Skeletal muscle cell (primary cell): ENCODE results near the gene TIGAR.

ENCODE experiments used
- DNase-seq: peaks from one replicate; pipeline ENCODE4 v3.0.0-alpha.2; 2010; ENCODE audit warnings: low read depth
- H3K4me3 ChIP-seq: 2 replicates; pipeline ENCODE4 v1.5.1; 2011; ENCODE audit warnings: low read depth, mild to moderate bottlenecking, control low read depth, low read length, moderate library complexity

The TIGAR gene, protein sequence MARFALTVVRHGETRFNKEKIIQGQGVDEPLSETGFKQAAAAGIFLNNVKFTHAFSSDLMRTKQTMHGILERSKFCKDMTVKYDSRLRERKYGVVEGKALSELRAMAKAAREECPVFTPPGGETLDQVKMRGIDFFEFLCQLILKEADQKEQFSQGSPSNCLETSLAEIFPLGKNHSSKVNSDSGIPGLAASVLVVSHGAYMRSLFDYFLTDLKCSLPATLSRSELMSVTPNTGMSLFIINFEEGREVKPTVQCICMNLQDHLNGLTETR

DNA sequence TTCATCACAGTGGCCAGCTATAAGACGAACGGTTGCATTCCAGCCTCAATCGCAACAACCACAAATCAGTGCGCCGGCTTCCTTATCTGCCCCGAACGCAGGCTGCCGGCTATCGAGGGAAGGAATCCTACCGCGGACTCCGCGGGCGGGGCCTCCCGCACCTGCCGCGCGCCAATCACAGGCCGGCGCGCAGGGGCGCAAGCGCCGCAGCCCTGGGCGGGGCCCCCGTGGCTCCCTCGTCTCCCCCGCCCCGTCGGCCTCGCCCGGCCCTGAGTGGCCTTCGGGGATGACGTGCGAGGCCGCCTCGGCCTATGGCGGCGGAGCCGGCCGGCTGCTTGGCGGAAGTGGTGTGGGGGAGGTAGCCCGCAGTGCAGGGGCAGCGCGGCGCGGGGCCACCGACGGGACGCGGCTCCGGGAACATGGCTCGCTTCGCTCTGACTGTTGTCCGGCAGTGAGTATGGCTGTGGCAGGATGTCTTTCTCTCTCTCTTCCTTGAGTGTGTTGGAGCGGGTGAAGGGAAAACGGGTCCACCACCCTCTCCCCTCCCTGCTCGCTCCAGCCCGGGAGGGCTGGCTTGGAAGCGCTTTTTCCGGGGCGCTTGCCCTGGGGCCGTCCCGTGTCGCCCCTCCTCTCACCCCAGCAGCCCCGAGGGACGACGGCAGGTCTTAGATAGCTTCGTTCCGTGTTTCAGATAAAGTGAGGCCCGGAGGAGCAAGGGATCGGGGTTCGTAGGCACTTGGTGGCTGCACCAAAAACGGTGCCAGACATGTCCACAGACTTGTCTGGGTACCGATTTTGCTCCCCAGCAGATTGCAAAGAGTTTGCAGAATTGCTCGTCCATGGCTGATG lies at the start of gene TIGAR:
Gene TIGAR (plus strand): TSS at position 361 of the 849 bp plus-strand sequence. CDS start 59 bp downstream, at position 420.
- H3K4me3 ChIP-seq, result peak within 1 kb of the TSS; percentile 97
- peak; percentile 78 for DNase-seq

DNA sequence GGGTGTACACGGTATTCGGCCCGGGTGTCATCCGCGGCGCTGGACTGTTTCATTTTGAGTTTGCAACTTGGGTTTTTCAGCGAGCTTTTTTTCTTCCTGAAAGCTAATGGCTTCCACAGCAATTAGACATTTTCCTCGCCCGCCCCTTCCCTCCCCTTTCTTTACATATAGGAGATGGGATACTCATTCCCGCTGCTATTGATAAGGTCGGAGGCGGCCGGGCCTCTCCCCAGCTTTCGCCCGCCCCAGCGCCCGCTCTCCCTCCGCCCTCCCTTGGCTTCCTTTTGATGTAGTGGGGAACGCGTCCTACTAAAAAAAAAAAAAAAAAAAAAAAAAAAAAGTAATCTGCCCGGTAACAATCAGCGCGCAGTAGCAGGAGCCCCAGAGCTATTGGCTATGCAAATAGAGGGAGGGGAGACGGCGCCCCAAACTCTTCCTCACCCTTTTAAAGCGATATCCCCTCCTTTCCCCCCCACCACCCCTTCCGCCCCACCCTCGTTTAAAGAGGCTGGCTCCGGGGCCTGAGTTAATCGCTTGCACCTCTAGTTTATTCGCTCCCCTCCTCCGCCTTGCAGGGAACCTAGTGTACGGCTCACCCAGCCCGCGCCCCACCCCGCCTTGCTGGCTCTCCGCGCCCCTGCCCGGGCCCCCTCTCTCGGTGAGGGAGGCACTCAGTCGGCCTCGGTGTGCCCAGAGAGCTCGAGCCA lies 49.1 kb upstream of the TIGAR start:
- H3K4me3 ChIP-seq, result peak overlapping the region; percentile 100
- peak; percentile 67 for DNase-seq

DNA sequence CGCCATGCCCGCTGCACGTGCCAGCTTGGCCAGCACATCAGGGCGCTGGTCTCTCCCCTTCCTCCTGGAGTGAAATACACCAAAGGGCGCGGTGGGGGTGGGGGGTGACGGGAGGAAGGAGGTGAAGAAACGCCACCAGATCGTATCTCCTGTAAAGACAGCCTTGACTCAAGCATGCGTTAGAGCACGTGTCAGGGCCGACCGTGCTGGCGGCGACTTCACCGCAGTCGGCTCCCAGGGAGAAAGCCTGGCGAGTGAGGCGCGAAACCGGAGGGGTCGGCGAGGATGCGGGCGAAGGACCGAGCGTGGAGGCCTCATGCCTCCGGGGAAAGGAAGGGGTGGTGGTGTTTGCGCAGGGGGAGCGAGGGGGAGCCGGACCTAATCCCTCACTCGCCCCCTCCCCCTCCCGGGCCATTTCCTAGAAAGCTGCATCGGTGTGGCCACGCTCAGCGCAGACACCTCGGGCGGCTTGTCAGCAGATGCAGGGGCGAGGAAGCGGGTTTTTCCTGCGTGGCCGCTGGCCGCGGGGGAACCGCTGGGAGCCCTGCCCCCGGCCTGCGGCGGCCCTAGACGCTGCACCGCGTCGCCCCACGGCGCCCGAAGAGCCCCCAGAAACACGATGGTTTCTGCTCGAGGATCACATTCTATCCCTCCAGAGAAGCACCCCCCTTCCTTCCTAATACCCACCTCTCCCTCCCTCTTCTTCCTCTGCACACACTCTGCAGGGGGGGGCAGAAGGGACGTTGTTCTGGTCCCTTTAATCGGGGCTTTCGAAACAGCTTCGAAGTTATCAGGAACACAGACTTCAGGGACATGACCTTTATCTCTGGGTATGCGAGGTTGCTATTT lies 48.4 kb upstream of the TIGAR start:
- peak overlapping the region; percentile 100 for H3K4me3 ChIP-seq
- DNase-seq, result no peak

DNA sequence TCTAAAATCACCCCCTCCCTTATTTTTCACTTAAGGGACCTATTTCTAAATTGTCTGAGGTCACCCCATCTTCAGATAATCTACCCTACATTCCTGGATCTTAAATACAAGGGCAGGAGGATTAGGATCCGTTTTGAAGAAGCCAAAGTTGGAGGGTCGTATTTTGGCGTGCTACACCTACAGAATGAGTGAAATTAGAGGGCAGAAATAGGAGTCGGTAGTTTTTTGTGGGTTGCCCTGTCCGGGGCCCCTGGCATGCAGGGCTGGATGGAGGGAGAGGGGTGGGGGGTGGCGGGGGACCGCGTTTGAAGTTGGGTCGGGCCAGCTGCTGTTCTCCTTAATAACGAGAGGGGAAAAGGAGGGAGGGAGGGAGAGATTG lies 47.8 kb upstream of the TIGAR start:
- no peak for DNase-seq
- H3K4me3 ChIP-seq, result peak overlapping the region; percentile 100

DNA sequence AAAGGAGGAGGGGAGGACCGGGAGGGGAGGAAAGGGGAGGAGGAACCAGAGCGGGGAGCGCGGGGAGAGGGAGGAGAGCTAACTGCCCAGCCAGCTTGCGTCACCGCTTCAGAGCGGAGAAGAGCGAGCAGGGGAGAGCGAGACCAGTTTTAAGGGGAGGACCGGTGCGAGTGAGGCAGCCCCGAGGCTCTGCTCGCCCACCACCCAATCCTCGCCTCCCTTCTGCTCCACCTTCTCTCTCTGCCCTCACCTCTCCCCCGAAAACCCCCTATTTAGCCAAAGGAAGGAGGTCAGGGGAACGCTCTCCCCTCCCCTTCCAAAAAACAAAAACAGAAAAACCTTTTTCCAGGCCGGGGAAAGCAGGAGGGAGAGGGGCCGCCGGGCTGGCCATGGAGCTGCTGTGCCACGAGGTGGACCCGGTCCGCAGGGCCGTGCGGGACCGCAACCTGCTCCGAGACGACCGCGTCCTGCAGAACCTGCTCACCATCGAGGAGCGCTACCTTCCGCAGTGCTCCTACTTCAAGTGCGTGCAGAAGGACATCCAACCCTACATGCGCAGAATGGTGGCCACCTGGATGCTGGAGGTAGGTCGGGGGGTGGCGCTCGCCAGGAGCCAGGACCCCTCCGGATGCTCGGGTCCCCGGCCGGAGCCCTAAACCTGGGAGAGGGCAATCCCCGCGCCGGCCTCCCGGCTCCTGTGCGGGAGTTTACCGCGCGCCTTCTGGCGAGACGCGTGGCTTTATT lies 47.2 kb upstream of the TIGAR start, which contains the start of gene CCND2:
Gene CCND2 (plus strand): TSS at position 111 of the 744 bp plus-strand sequence. CDS start 279 bp downstream, at position 390.
- peak; percentile 87 for DNase-seq
- peak within 1 kb of the TSS; percentile 100 for H3K4me3 ChIP-seq

DNA sequence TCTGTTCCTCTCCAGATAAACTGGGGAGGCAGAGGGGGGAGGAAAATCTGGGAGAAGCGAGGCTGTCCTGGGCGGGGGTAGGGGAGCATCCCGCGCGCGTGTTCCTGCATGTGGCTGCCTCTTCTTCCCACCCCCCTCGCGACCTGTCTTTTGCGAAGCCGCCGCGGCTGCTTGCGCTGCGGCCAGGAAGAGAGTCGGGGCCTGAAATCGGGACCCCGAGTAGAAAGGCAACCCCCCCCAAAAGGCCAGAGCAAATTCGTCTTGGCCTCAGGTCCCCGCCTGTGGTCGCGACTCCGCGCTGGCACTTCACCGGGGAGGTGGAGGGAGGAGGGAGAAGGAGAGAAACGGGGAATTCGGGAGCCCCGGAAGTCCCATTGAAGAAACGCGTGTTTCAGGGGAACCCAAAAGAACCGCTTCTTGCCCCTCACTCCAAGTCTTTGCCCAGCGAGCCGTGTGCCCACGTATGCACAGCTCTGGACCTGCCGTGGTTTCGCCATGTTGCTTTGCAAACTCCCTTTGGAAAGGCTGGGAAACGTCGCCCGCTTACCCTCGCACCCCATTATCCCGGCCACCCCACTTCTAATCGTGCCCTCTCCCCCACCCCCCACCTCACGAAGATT lies 46.5 kb upstream of the TIGAR start:
- no peak for DNase-seq
- H3K4me3 ChIP-seq, result peak overlapping the region; percentile 100

DNA sequence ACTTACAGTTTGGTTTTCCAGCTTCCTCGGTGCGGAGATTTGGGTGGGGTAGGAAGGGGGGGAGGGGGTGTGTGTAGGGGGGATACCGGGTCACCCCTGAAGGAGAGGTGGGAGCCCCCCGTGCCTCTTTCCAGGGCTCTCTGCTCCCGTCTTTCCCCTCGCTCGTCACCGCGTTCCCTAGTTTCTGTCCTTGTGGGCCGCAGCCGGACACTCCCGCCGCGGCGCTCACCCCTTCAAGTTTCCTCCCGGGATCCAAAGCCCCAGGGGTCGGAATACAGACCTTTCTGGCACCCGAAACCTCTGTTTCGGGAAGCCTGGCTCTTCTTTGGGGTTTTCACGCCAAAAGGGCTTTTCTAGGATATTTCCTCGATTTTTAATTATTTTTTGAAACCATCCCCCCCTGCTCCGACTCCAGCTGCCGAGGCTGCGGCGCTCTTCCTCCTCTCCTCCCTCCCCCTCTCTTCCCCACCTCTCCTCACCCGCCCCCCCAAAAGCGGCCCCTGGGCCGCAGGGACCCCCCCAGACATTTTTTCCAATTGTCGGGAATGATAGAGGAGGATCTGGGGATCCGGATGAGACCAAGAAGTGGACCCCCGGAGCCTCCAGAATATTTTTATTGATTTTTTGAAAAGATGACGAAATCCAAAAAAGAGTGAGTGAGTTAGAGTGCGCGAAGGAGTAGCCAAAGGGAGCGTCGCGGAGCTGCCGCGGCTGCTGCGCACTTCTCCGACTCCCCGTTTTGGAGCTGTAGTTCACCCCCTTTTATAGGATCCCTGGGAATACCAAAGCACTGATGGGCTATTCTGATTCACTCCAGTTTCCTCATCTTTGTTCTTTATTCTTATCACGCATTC lies 45.8 kb upstream of the TIGAR start:
- no peak for DNase-seq
- peak overlapping the region; percentile 100 for H3K4me3 ChIP-seq

DNA sequence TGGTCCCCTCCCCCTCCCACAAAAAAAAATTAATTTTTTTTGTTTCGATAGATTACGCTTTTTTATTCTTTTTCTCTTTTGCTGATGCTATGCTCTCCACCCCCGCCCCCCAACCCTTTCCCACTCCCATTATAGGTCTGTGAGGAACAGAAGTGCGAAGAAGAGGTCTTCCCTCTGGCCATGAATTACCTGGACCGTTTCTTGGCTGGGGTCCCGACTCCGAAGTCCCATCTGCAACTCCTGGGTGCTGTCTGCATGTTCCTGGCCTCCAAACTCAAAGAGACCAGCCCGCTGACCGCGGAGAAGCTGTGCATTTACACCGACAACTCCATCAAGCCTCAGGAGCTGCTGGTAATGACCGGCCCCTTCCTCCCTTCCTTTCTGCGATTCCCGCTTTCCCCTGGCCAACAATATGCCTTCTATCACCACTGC lies 45.1 kb upstream of the TIGAR start:
- DNase-seq, result no peak
- peak overlapping the region; percentile 100 for H3K4me3 ChIP-seq

DNA sequence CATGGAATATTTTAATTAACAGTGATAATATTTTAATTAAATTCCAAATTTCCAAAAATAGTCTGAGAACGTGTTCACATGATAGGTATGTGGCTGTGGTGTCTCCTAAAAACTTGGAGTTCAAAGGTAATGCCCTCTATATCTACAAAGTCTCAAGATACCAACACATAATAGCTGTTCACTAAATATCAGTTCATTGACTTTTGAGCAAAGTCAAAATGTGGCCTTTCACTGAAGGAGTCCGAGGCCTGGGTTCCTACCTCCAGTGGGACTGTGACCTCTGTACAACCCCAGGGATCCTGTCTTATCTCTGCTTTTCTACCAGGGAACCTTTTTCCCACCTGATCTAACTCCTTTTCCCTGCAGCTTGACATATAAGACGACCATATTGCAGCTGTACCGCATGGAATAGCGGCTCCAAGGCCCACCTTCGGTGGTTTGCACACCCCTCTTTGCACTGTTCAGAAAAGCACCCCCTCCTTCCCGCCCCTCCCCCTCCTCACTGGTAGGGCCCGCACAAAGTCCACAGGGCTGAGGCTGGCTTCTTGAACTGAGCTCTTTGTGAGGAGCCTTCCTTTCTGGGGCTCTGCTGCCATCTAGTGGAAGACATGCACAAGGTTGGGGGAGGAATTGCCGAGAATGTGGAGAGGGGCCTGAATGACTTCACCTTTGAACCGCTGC lies 44.3 kb upstream of the TIGAR start:
- H3K4me3 ChIP-seq, result peak overlapping the region; percentile 100
- peak; percentile 76 for DNase-seq

DNA sequence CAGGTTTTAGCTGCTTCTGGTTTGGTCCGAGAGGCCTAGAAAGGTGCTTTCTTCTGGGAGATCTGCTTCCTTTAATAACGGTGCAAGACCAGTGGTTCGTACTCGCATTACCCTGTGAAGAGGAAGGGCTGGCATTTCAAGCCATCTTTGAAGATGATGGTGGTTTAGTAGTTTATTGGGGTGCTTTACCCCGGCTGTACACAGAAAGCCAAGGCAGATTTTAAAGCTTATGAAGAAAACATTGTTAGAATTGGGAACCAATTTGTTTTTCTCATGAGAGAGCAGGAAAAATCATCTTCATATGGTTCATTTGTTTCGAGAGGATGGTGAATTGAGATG lies 43.8 kb upstream of the TIGAR start:
- no peak for DNase-seq
- H3K4me3 ChIP-seq, result peak overlapping the region; percentile 16

DNA sequence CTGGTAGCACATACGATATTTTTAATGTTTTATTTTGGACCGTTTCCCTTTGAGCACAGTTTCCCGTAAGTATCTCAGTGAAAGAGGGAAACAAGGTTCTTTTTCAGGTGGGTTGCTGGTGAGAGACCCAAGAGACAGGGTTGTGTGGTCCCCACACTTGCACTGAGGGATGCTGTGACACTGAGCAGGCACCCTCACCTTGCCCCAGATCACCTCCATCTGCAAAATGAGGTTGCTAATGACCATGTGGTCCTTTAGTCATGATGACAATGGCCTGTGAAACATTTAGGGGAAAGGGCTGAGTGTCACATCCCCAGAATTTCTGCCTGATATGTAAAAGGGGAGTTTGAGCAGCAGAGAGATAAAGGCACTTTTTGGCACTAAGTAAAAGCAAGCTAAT lies 43.2 kb upstream of the TIGAR start:
- DNase-seq, result no peak
- H3K4me3 ChIP-seq, result no peak overlapping the region

DNA sequence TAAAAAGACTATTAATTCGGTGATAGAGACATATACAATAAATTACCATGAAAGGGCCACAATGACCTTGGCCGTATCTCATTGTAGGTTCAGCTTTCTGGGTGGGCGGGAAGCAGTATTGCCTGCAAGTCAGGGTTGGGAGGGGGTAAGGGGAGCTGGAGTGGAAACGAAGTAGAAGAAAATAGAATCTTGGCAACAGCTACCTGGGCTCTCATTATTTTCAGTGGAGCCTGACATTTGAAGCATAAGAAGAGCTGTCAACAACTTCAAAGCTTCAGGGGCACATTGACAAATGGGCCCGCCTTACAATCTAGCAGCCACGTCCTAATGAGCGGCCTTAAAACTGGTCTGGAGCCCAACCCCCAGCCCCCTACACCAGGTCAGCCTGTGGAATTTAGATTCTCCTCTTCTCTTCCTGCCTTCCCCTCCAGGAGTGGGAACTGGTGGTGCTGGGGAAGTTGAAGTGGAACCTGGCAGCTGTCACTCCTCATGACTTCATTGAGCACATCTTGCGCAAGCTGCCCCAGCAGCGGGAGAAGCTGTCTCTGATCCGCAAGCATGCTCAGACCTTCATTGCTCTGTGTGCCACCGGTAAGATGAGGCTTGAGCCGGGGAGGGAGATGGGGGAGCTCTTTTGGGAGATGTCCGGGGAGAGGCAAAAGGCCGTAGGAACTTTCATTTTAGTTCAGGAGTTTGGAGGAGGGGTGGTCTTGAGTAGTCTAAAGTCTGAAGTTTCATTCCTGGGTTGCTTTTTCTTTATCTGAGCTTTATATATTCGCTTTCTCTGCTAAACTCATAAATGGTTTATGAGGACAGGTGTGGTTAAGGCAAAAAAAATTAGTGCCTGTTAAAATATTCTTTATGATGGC lies 42.5 kb upstream of the TIGAR start:
- DNase-seq, result peak; percentile 30
- peak overlapping the region; percentile 12 for H3K4me3 ChIP-seq

DNA sequence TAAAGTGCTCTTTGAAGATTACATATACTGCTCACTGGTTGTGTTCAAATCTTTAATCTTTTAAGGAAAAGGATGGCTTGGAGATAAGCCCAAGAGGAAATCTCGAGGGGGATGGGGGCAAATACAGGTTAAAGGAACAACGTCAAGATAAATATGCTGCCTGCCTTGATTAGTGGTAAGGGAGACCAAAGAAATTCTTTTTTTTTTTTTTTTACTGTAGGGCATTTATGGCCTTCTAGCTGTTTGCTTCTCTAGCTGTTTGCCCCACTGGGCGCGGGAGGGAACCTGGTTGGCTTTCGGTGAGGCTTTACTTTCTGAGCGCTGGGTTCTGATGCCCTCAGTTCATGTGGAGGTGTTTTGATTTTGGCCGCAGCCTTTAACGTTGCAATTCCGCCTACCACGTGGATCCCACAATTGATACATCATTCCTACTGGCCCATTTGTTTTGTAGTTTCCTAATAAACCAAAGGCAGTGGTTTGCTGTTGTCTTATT lies 41.8 kb upstream of the TIGAR start:
- DNase-seq, result no peak
- no peak overlapping the region for H3K4me3 ChIP-seq

DNA sequence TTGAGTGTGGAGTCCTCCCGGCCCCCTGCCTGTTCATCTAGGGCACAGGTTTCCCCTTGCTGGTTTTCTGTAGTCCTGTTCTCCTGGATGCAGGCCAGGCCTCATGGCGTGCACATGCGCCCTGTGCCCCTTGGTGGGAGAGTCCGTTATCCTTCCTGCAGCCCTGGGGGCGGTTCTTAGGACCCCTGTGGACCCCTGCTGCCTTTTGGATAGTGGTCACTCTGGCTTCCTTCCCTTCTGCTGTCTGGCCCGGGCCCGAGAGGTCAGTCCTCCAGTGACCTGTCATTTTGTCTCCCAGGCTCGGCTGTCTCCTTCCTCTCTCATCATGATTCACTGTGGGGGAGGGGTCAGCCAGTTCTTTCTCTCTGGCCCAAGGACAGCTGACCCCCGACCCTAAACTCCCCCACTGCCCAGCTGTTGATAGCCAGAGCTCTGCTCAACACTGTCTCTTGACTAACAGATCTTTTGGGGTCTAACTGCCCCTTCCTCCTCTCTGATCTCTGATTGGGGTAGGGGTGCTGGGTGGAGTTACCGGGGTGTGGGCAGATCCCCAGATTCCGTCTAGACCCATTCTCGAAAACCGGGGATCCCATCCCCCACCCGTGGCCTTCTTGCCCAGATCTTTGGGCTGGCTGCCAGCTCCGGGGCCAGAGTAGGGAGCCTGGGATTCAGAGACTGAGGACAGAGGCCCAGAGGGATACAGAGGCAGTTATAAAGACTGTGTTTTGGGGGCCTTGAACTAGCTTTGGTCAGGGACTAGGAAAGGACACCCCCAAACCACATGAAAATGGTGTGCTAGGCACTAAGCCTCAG lies 40.5 kb upstream of the TIGAR start:
- H3K4me3 ChIP-seq, result peak overlapping the region; percentile 3

DNA sequence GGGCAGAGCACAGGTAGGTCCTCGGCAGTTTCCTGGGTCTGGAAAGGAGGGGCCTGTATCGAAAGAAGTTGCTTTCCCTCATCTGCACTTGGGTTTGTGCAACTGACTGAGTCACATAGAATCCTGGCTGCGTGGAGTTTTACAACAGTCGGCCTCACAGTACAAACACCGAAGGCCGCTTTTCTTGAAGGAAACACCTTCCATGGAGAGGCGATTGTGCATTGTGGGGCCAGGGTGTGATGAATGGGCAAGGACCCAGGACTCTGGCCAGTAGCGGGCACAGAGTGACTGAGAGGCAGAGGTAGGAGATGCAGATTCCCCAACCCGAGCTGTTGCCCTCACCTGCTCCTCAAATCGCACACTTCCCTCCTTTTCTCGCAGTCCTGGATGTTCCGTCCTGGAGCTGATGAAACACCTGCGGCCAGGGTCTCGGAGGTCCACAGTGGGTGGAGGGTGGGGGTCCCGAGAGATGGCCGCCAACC lies 39.8 kb upstream of the TIGAR start:
- no peak overlapping the region for H3K4me3 ChIP-seq
- no peak for DNase-seq

More for the DNA sequence above, 40.5 kb upstream of the TIGAR start:
- no peak for DNase-seq
